B cell (primary cell): ENCODE results near the gene IL34. TPM values are rescaled to one million over a fixed set of nuclear protein-coding genes. Genes with fewer than 3 reads are reported as not detected.

ENCODE experiments used
- ATAC-seq: fragments of 200-7000 bp; cut with Tn5 transposase; one replicate; pipeline ENCODE4 v1.10.0; 2021; ENCODE audit warnings: low read depth, mild to moderate bottlenecking, moderate number of reproducible peaks, moderate library complexity
- CTCF ChIA-PET: fragments of 350-600 bp; sonication (Branson Sonifier 250); formaldehyde crosslinking; loops from one replicate; lab custom pipeline; 2021; ENCODE audit warnings: antibody characterized with exemption, inconsistent platforms; lab: Charles Lee
- POLR2A ChIA-PET: fragments of 350-600 bp; sonication (Branson Sonifier 250); formaldehyde crosslinking; loops from one replicate; lab custom pipeline; 2021; ENCODE audit warnings: antibody characterized with exemption; lab: Charles Lee
- DNase-seq: peaks from one replicate; pipeline ENCODE4 v3.0.0; 2013
- H2AFZ ChIP-seq: 2 replicates; pipeline ENCODE4 v1.6.1; 2012; ENCODE audit warnings: mild to moderate bottlenecking, low read depth, low read length; ENCODE audit not compliant: insufficient read depth, poor library complexity, severe bottlenecking
- H3K27ac ChIP-seq, 2 donors: 1 replicate in 1 of 2; 2 replicates in 1 of 2; pipeline ENCODE4 v1.5.1; 2012 to 2013; ENCODE audit warnings: low read length in 2 of 2, mild to moderate bottlenecking in 2 of 2, moderate library complexity in 1 of 2
- H3K27me3 ChIP-seq, 4 experiments: fragments of 200-600 bp in 1 of 4; sonication (generic) in 1 of 4; replicated peaks in 1 of 4; 1 replicate in 2 of 4; 2 replicates in 2 of 4; pipeline versions ENCODE4 v1.6.1 to v1.7.0; 2013 to 2016; ENCODE audit warnings: low read length in 3 of 4, mild to moderate bottlenecking in 2 of 4, mixed read lengths in 1 of 4, moderate library complexity in 1 of 4; ENCODE audit not compliant: insufficient read depth in 4 of 4, control insufficient read depth in 3 of 4; ENCODE audit errors: control extremely low read depth in 1 of 4
- H3K36me3 ChIP-seq, 2 experiments: replicated peaks in 1 of 2; 1 replicate in 1 of 2; 2 replicates in 1 of 2; pipeline versions ENCODE4 v1.6.1 to v1.7.1; 2013; ENCODE audit warnings: low read length in 1 of 2; ENCODE audit not compliant: insufficient read depth in 2 of 2, control insufficient read depth in 1 of 2; ENCODE audit errors: control extremely low read depth in 1 of 2, extremely low read depth in 1 of 2
- H3K4me1 ChIP-seq, 2 donors: fragments of 200-600 bp in 1 of 2; sonication (generic) in 1 of 2; 1 replicate in 1 of 2; 2 replicates in 1 of 2; pipeline versions ENCODE4 v1.5.1 to v1.6.1; 2013 to 2017; ENCODE audit warnings: low read length in 2 of 2; ENCODE audit not compliant: control insufficient read depth in 2 of 2, insufficient read depth in 2 of 2
- H3K4me2 ChIP-seq: replicated peaks from 2 replicates; pipeline ENCODE3; 2012; ENCODE audit warnings: mild to moderate bottlenecking, low read depth, low read length; ENCODE audit not compliant: poor library complexity, severe bottlenecking
- H3K4me3 ChIP-seq, 5 experiments: fragments of 200-600 bp in 1 of 5; sonication (generic) in 1 of 5; 1 replicate in 3 of 5; 2 replicates in 2 of 5; pipeline versions ENCODE4 v1.5.1 to v1.7.0; 2011 to 2016; ENCODE audit warnings: low read length in 4 of 5, mild to moderate bottlenecking in 4 of 5, low read depth in 2 of 5, control low read depth in 1 of 5, moderate library complexity in 1 of 5; ENCODE audit not compliant: insufficient read depth in 1 of 5; ENCODE audit errors: control extremely low read depth in 1 of 5, extremely low read depth in 1 of 5
- H3K79me2 ChIP-seq: fragments of 200-600 bp; sonication (generic); one replicate; pipeline ENCODE4 v1.6.0; 2016; ENCODE audit warnings: low read length; ENCODE audit not compliant: control insufficient read depth, insufficient read depth
- H3K9ac ChIP-seq: fragments of 200-600 bp; sonication (generic); 2 replicates; pipeline ENCODE4 v1.6.1; 2017; ENCODE audit warnings: mild to moderate bottlenecking, low read length, moderate library complexity
- H3K9me3 ChIP-seq, 3 donors: one replicate each; pipeline versions ENCODE4 v1.6.1 to v1.7.1; 2013; ENCODE audit warnings: low read length in 2 of 3; ENCODE audit not compliant: control insufficient read depth in 2 of 3, insufficient read depth in 1 of 3; ENCODE audit errors: control extremely low read depth in 1 of 3
- H4K20me1 ChIP-seq: 2 replicates; pipeline ENCODE4 v1.6.0; 2012; ENCODE audit warnings: mild to moderate bottlenecking, low read length; ENCODE audit not compliant: insufficient read depth, control insufficient read depth, poor library complexity, severe bottlenecking
- H3K27ac Mint-ChIP-seq: one replicate; pipeline ENCODE4 v1.8.0; 2021; ENCODE audit warnings: mixed read lengths
- H3K27me3 Mint-ChIP-seq: one replicate; pipeline ENCODE4 v1.8.0; 2021; ENCODE audit warnings: mixed read lengths
- H3K4me1 Mint-ChIP-seq: one replicate; pipeline ENCODE4 v1.8.0; 2021; ENCODE audit warnings: mixed read lengths
- H3K4me3 Mint-ChIP-seq: one replicate; pipeline ENCODE4 v1.8.0; 2021; ENCODE audit warnings: mixed read lengths
- H3K9me3 Mint-ChIP-seq: one replicate; pipeline ENCODE4 v1.8.0; 2022; ENCODE audit warnings: mixed read lengths; ENCODE audit not compliant: insufficient read depth
- CTCF ChIP-seq: fragments of 200-600 bp; IDR thresholded peaks from one replicate; pipeline ENCODE4 v1.8.0; 2022; ENCODE audit warnings: antibody characterized with exemption, mild to moderate bottlenecking
- EZH2 ChIP-seq: IDR thresholded peaks from 2 replicates; pipeline ENCODE4 v1.6.1; 2012; ENCODE audit warnings: borderline replicate concordance, low read depth, mild to moderate bottlenecking, moderate library complexity, low read length; ENCODE audit not compliant: insufficient read depth, poor library complexity, severe bottlenecking
- WGBS: methylation state at CpG from one replicate; pipeline ENCODE4 v1.1.5; 2013; ENCODE audit warnings: missing lambda C conversion rate; ENCODE audit not compliant: insufficient coverage; 5-methylcytosine and 5-hydroxymethylcytosine counted together
- intact Hi-C: fragments of 100-400 bp; cut with micrococcal nuclease; formaldehyde crosslinking; loops from one replicate; pipeline ENCODE4 v1.10.0; 2022
- polyA plus RNA-seq: library from polyadenylated mRNA; depleted of rRNA; stranded (reverse); fragments of >200 nt; gene quantifications from 2 replicates; pipeline ENCODE4 v1.2.3, GENCODE V29; 2012
- total RNA-seq, 2 donors: library from RNA; stranded (reverse); fragments of 120-200 nt in 1 of 2; gene quantifications; 1 replicate in 1 of 2; 2 replicates in 1 of 2; pipeline versions ENCODE4 v1.2.3 to v1.2.4, GENCODE V29; 2013 to 2022

IL34 gene
- total and polyA plus RNA-seq, 2 donors (not counting 1 experiment from before 2014, with no cell fraction given) = 0.09 TPM; not detected in 1

GRCh38 chr16:70694868-70695218, 48.5 kb downstream of the IL34 start:
- Mint-ChIP-seq H3K4me3 (no peak overlapping the region), H3K9me3 (no peaks in the 10 kb centered on the region), H3K27ac (no peak overlapping the region), H3K4me1 (no peaks in the 10 kb centered on the region), H3K27me3 (no peaks in the 10 kb centered on the region)
- Histone ChIP-seq H3K4me3 (no peak overlapping the region), H3K4me2 (no peak overlapping the region), H3K79me2 (no peaks in the 10 kb centered on the region), H3K4me1 (no peaks in the 10 kb centered on the region), H3K9ac (no peak overlapping the region), H2AFZ (no peak overlapping the region), H3K27me3 (no peaks in the 10 kb centered on the region), H3K9me3 (no peaks in the 10 kb centered on the region), H3K36me3 (peaks cover 0 to 14% of the 10 kb centered on the region in 2 experiments), H3K27ac (no peak overlapping the region), H4K20me1 (no peaks in the 10 kb centered on the region)
- ChIA-PET CTCF (no interaction called here), POLR2A (no interaction called here)
- DNase-seq (no peak), ATAC-seq (no peak)
- WGBS = 98% methylated on average over 3 of the region's 4 CpGs
- TF ChIP-seq CTCF = no peak
- no peak for TF ChIP-seq EZH2
- intact Hi-C loops = no loop called here

- H3K36me3 ChIP-seq = peaks cover 0 to 14% of the 10 kb centered on the region in 2 experiments
- H3K27ac ChIP-seq = no peak overlapping the region
- no peak overlapping the region for H3K27ac Mint-ChIP-seq
- no peak overlapping the region for H2AFZ ChIP-seq
- no peaks in the 10 kb centered on the region for H3K4me1 Mint-ChIP-seq
- intact Hi-C loops = no loop called here
- H4K20me1 ChIP-seq = no peaks in the 10 kb centered on the region
- H3K79me2 ChIP-seq = no peaks in the 10 kb centered on the region
- no peaks in the 10 kb centered on the region for H3K9me3 ChIP-seq
- no peaks in the 10 kb centered on the region for H3K27me3 Mint-ChIP-seq
- H3K4me1 ChIP-seq = no peaks in the 10 kb centered on the region
- H3K4me2 ChIP-seq = no peak overlapping the region
- no peak for TF ChIP-seq CTCF
- no peak for TF ChIP-seq EZH2
- CTCF ChIA-PET = no interaction called here
- no peaks in the 10 kb centered on the region for H3K9me3 Mint-ChIP-seq
- no peak overlapping the region for H3K9ac ChIP-seq
- H3K4me3 Mint-ChIP-seq = no peak overlapping the region
- POLR2A ChIA-PET = no interaction called here
- ATAC-seq (no peak), DNase-seq (no peak)
- H3K27me3 ChIP-seq = no peaks in the 10 kb centered on the region
- no peak overlapping the region for H3K4me3 ChIP-seq
- 40% methylated on average over 8 of the region's 14 CpGs for WGBS
Observed at GRCh38 chr16:70695331-70696070, 49.1 kb downstream of the IL34 start.
